HG02981 (cell line): ENCODE measurements around the gene UCP3.

Experiments
- ATAC-seq: cut with Tn5 transposase; IDR thresholded peaks from one replicate; pipeline ENCODE4 v1.9.1; 2021; ENCODE audit warnings: mild to moderate bottlenecking, moderate library complexity; ENCODE audit not compliant: unreplicated experiment

Gene UCP3

GRCh38 chr11:74008373-74009229, at the start of gene UCP3:
Gene UCP3 (minus strand): TSS chr11:74009085. CDS start chr11:74007042, 2,043 bp downstream.
- no peak for ATAC-seq

GRCh38 chr11:74057249-74058151, 48.6 kb upstream of the UCP3 start:
- ATAC-seq = no peak

- no peak for ATAC-seq
These were observed 47.1 kb upstream of the UCP3 start for GRCh38 chr11:74055938-74056337.

GRCh38 chr11:74050465-74050864, 41.6 kb upstream of the UCP3 start:
- no peak for ATAC-seq

- ATAC-seq = no peak
These were observed 40.1 kb upstream of the UCP3 start for GRCh38 chr11:74048993-74049392.

GRCh38 chr11:74044538-74044937, 35.7 kb upstream of the UCP3 start:
- ATAC-seq = no peak

GRCh38 chr11:74043450-74043849, 34.6 kb upstream of the UCP3 start:
- no peak for ATAC-seq

GRCh38 chr11:74037309-74037708, 28.4 kb upstream of the UCP3 start:
- ATAC-seq = no peak

GRCh38 chr11:74035264-74035663, 26.4 kb upstream of the UCP3 start:
- no peak for ATAC-seq

- no peak for ATAC-seq
These were observed 24.2 kb upstream of the UCP3 start for GRCh38 chr11:74033046-74033445.

- ATAC-seq = no peak
These were observed 22.1 kb upstream of the UCP3 start for GRCh38 chr11:74030723-74031676.

GRCh38 chr11:74025467-74026166, 16.7 kb upstream of the UCP3 start:
- no peak for ATAC-seq

GRCh38 chr11:74024261-74025029, 15.6 kb upstream of the UCP3 start:
- ATAC-seq = no peak

- no peak for ATAC-seq
These were observed 14.4 kb upstream of the UCP3 start for GRCh38 chr11:74023276-74023675.

GRCh38 chr11:74022546-74022945, 13.7 kb upstream of the UCP3 start:
- ATAC-seq = no peak

GRCh38 chr11:74021998-74022397, 13.1 kb upstream of the UCP3 start:
- ATAC-seq = no peak

GRCh38 chr11:74020539-74020938, 11.7 kb upstream of the UCP3 start:
- ATAC-seq = peak; percentile 61

GRCh38 chr11:74019860-74020259, 11.0 kb upstream of the UCP3 start:
- ATAC-seq = no peak

- no peak for ATAC-seq
These were observed 10.3 kb upstream of the UCP3 start for GRCh38 chr11:74019104-74019738.
